CD4-positive, alpha-beta T cell (primary cell): ENCODE measurements around the gene ACHE. TPM values are rescaled to one million over a fixed set of nuclear protein-coding genes. Genes with fewer than 3 reads are reported as not detected.

Experiments
- ATAC-seq: fragments of 200-7000 bp; cut with Tn5 transposase; one replicate; pipeline ENCODE4 v1.10.0; 2022; ENCODE audit warnings: mild to moderate bottlenecking; ENCODE audit not compliant: poor library complexity
- CTCF ChIA-PET: fragments of 350-600 bp; sonication (Branson Sonifier 250); formaldehyde crosslinking; loops from one replicate; lab custom pipeline; 2021; ENCODE audit warnings: antibody characterized with exemption, inconsistent platforms; lab: Charles Lee
- POLR2A ChIA-PET: fragments of 350-600 bp; sonication (Branson Sonifier 250); formaldehyde crosslinking; loops from one replicate; lab custom pipeline; 2021; ENCODE audit warnings: antibody characterized with exemption, inconsistent platforms; lab: Charles Lee
- DNase-seq, 14 experiments: peaks; one replicate each; pipeline ENCODE4 v3.0.0-alpha.2; 2013 to 2020; ENCODE audit warnings: mixed read lengths in 2 of 14
- H3K27ac ChIP-seq, 2 donors: one replicate each; pipeline versions ENCODE4 v1.5.1 to v1.7.0; 2013; ENCODE audit warnings: low read length in 2 of 2, low read depth in 1 of 2, mild to moderate bottlenecking in 1 of 2
- H3K27me3 ChIP-seq, 2 experiments: 1 replicate in 1 of 2; 2 replicates in 1 of 2; pipeline versions ENCODE4 v1.6.1 to v1.7.0; 2013; ENCODE audit warnings: low read length in 2 of 2, control low read depth in 1 of 2, mild to moderate bottlenecking in 1 of 2, moderate library complexity in 1 of 2; ENCODE audit not compliant: insufficient read depth in 2 of 2, control insufficient read depth in 1 of 2
- H3K36me3 ChIP-seq: one replicate; pipeline ENCODE4 v1.6.1; 2013; ENCODE audit warnings: low read length, control low read depth; ENCODE audit not compliant: insufficient read depth
- H3K4me1 ChIP-seq: one replicate; pipeline ENCODE4 v1.6.1; 2013; ENCODE audit warnings: low read length, control low read depth; ENCODE audit not compliant: insufficient read depth
- H3K4me3 ChIP-seq: one replicate; pipeline ENCODE4 v1.5.1; 2013; ENCODE audit warnings: mild to moderate bottlenecking, low read length, moderate library complexity
- H3K9me3 ChIP-seq, 2 experiments: 1 replicate in 1 of 2; 2 replicates in 1 of 2; pipeline versions ENCODE4 v1.6.1 to v1.7.0; 2013; ENCODE audit warnings: low read length in 2 of 2, mild to moderate bottlenecking in 2 of 2, control low read depth in 1 of 2, moderate library complexity in 1 of 2; ENCODE audit not compliant: control insufficient read depth in 1 of 2, insufficient read depth in 1 of 2
- H3K27ac Mint-ChIP-seq: one replicate; pipeline ENCODE4 v1.8.0; 2020; ENCODE audit warnings: mixed read lengths
- H3K27me3 Mint-ChIP-seq: one replicate; pipeline ENCODE4 v1.8.0; 2021; ENCODE audit warnings: mixed read lengths
- H3K36me3 Mint-ChIP-seq: one replicate; pipeline ENCODE4 v1.8.0; 2021; ENCODE audit warnings: low read depth, mixed read lengths
- H3K4me1 Mint-ChIP-seq: one replicate; pipeline ENCODE4 v1.8.0; 2021; ENCODE audit warnings: low read depth, mixed read lengths
- H3K4me3 Mint-ChIP-seq: one replicate; pipeline ENCODE4 v1.8.0; 2020; ENCODE audit warnings: mild to moderate bottlenecking, mixed read lengths
- H3K9me3 Mint-ChIP-seq: one replicate; pipeline ENCODE4 v1.8.0; 2020; ENCODE audit warnings: mixed read lengths
- CTCF ChIP-seq: fragments of 200-600 bp; IDR thresholded peaks from one replicate; pipeline ENCODE4 v1.8.0; 2022; ENCODE audit warnings: antibody characterized with exemption, mild to moderate bottlenecking
- intact Hi-C, 2 experiments: fragments of 100-400 bp; cut with DNase I in 1 of 2; cut with micrococcal nuclease in 1 of 2; formaldehyde crosslinking; loops; one replicate each; pipeline versions ENCODE4 v1.15.1 to v1.9.0; 2023 to 2025; cut with DNase I, micrococcal nuclease
- total RNA-seq, 174 experiments: library from RNA in 2 of 174; stranded (reverse) in 2 of 174; gene quantifications; one replicate each; pipeline ENCODE4 v1.2.3 and lab custom pipeline; 2021 to 2026

Gene ACHE
- total RNA-seq, 2 experiments from 2014 or later: 0.14 to 0.22 TPM

GRCh38 chr7:100908512-100908911, 12.8 kb upstream of the ACHE start:
- H3K27me3 Mint-ChIP-seq: peaks cover 13% of the 10 kb centered on the region
- ATAC-seq (no peak), DNase-seq (no peak)
- no peak for TF ChIP-seq CTCF
- peaks cover 2 to 4% of the 10 kb centered on the region in 2 experiments for H3K27me3 ChIP-seq
- ChIA-PET CTCF (no interaction called here), POLR2A (no interaction called here)
- no peak overlapping the region for H3K4me3 Mint-ChIP-seq
- no peak overlapping the region for H3K27ac ChIP-seq
- H3K9me3 Mint-ChIP-seq: no peaks in the 10 kb centered on the region
- no peaks in the 10 kb centered on the region for H3K36me3 Mint-ChIP-seq
- H3K4me3 ChIP-seq: no peak overlapping the region
- no peaks in the 10 kb centered on the region for H3K9me3 ChIP-seq
- no peaks in the 10 kb centered on the region for H3K4me1 Mint-ChIP-seq
- no peaks in the 10 kb centered on the region for H3K36me3 ChIP-seq
- H3K4me1 ChIP-seq: no peaks in the 10 kb centered on the region
- no peak overlapping the region for H3K27ac Mint-ChIP-seq
- intact Hi-C loops: no loop called here

GRCh38 chr7:100902638-100903037, 7.0 kb upstream of the ACHE start:
- no peak for DNase-seq
- Histone ChIP-seq H3K27me3 (peaks cover 2 to 12% of the 10 kb centered on the region in 2 experiments), H3K4me1 (no peaks in the 10 kb centered on the region), H3K27ac (no peak overlapping the region), H3K9me3 (no peaks in the 10 kb centered on the region), H3K36me3 (no peaks in the 10 kb centered on the region), H3K4me3 (no peak overlapping the region)
- Mint-ChIP-seq H3K27me3 (peaks cover 28% of the 10 kb centered on the region), H3K27ac (no peak overlapping the region), H3K9me3 (no peaks in the 10 kb centered on the region), H3K4me1 (no peaks in the 10 kb centered on the region), H3K4me3 (no peak overlapping the region), H3K36me3 (no peaks in the 10 kb centered on the region)
- TF ChIP-seq CTCF: no peak
- ChIA-PET CTCF (no interaction called here), POLR2A (no interaction called here)
- intact Hi-C loops: no loop called here
- ATAC-seq: no peak

GRCh38 chr7:100901921-100902332, 6.2 kb upstream of the ACHE start:
- no peak overlapping the region for H3K27ac Mint-ChIP-seq
- ATAC-seq: no peak
- intact Hi-C loops: no loop called here
- H3K4me3 Mint-ChIP-seq: no peak overlapping the region
- no peak for DNase-seq
- no peaks in the 10 kb centered on the region for H3K36me3 Mint-ChIP-seq
- H3K27me3 ChIP-seq: peaks cover 7 to 19% of the 10 kb centered on the region in 2 experiments
- H3K27me3 Mint-ChIP-seq: peaks cover 34% of the 10 kb centered on the region
- POLR2A ChIA-PET: no interaction called here
- CTCF ChIA-PET: interaction anchor here (0.6 kb wide), 1 partner anchor 9 kb away, joined by 3 read pairs; no protein-coding TSS in a partner anchor
- no peak overlapping the region for H3K4me3 ChIP-seq
- H3K9me3 ChIP-seq: no peaks in the 10 kb centered on the region
- H3K36me3 ChIP-seq: no peaks in the 10 kb centered on the region
- no peak overlapping the region for H3K27ac ChIP-seq
- no peak for TF ChIP-seq CTCF
- H3K9me3 Mint-ChIP-seq: no peaks in the 10 kb centered on the region
- H3K4me1 ChIP-seq: peaks cover 3% of the 10 kb centered on the region
- no peaks in the 10 kb centered on the region for H3K4me1 Mint-ChIP-seq
